ENCODE results near the gene HSFX3. TPM values are rescaled to one million over a fixed set of nuclear protein-coding genes. Genes with fewer than 3 reads are reported as not detected.
A peak's percentile ranks its signal among the peaks of the same experiment; 100 is the strongest.

Gene HSFX3
- total and polyA plus RNA-seq, 12 donors: 0.12 to 0.31 (median 0.21) TPM; not detected in 9

DNA sequence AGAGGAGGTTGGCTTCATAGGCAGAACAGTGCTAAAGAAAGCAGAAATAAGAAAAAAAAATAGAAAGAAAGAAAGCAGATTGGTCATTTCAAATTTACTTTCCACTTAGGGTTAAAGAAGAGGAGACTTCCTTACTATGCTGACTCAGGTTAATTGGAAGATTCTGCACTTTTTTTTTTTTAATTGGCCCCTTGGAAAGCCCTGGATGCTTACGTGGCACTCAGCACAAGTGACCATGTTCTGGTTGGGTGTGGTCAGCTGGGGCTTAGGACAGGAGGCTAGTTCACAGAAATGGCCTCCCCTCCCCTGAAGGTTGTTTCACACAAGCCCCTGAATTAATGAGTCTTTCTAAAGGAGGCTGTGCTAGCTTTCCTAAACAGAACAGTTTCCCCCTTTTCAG is 23.0 kb upstream of the HSFX3 start:
- Histone ChIP-seq H3K9me3 (no peaks in the 10 kb centered on the region), H3K4me3 (no peak overlapping the region), H3K27me3 (no peaks in the 10 kb centered on the region), H3K36me3 (no peaks in the 10 kb centered on the region), H3K4me1 (peaks cover 0 to 7% (median 0%) of the 10 kb centered on the region in 9 donors), H3K27ac (no peak overlapping the region)
- 64% methylated on average over 1 of the region's 1 CpG; no CpG with 5 or more reads in 1 of the 2 donors for WGBS, 2 donors
- intact Hi-C loops (cut with DNase I): no loop called here
- ATAC-seq (no peak), DNase-seq (no peak)
- no peak for TF ChIP-seq CTCF (IDR thresholded peaks at IDR 0.05)

- WGBS, 2 donors: 89% methylated on average over 7 of the region's 7 CpGs; no CpG with 5 or more reads in 1 of the 2 donors
- H3K27ac ChIP-seq: no peak overlapping the region
- TF ChIP-seq CTCF (IDR thresholded peaks at IDR 0.05): no peak
Observed at GRCh38 chrX:149571770-149572169, 22.0 kb upstream of the HSFX3 start.

GRCh38 chrX:149570668-149571067 is 20.9 kb upstream of the HSFX3 start:
- Histone ChIP-seq H3K27me3 (no peaks in the 10 kb centered on the region), H3K36me3 (no peaks in the 10 kb centered on the region), H3K4me3 (no peak overlapping the region), H3K27ac (no peak overlapping the region), H3K4me1 (peaks cover 0 to 7% (median 0%) of the 10 kb centered on the region in 9 donors), H3K9me3 (no peaks in the 10 kb centered on the region)
- no peak for TF ChIP-seq CTCF (IDR thresholded peaks at IDR 0.05)
- intact Hi-C loops (cut with DNase I): no loop called here
- no peak for DNase-seq
- 62% methylated on average over 6 of the region's 6 CpGs; no CpG with 5 or more reads in 1 of the 2 donors for WGBS, 2 donors
- ATAC-seq: no peak

More at GRCh38 chrX:149571770-149572169, 22.0 kb upstream of the HSFX3 start:
- intact Hi-C loops (cut with DNase I): no loop called here
- Histone ChIP-seq H3K4me3 (no peak overlapping the region), H3K27me3 (no peaks in the 10 kb centered on the region), H3K36me3 (no peaks in the 10 kb centered on the region), H3K4me1 (peaks cover 0 to 7% (median 0%) of the 10 kb centered on the region in 9 donors), H3K9me3 (no peaks in the 10 kb centered on the region)
- ATAC-seq (no peak), DNase-seq (no peak)

DNA sequence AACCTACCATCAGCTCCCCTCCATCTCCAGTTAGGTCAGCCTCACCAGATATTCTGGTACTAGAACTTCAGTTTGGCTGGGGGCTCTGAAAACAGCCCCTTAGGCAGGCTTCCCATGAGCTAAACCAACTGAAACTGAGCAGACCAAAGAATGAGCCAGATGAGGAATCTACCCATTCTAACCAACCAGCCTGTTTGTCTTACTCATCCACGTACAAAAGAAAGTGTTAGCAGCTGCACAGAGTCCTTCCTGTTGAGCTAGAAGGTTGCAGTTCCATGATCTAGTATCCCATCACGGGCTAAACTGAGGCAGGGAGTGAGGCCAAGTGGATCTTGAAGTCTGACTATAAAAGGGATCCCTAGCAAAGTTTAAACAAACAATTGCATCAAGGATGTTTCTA is 20.0 kb upstream of the HSFX3 start:
- ATAC-seq (no peak), DNase-seq (no peak)
- no peak overlapping the region for H3K4me3 ChIP-seq
- no peak for TF ChIP-seq CTCF (IDR thresholded peaks at IDR 0.05)
- peak overlapping the region in 2 of 10 donors; percentile 3 to 13 for H3K27ac ChIP-seq
- H3K27me3 ChIP-seq: no peaks in the 10 kb centered on the region
- H3K36me3 ChIP-seq: no peaks in the 10 kb centered on the region
- no peaks in the 10 kb centered on the region for H3K9me3 ChIP-seq
- intact Hi-C loops (cut with DNase I): loop anchor here in 1 of 10 donors (10.0 kb wide), 1 partner anchor 65 kb away; the partner anchor contains the start of gene TMEM185A
- H3K4me1 ChIP-seq: peaks cover 0 to 7% (median 0%) of the 10 kb centered on the region in 9 donors
- WGBS, 2 donors: 56% methylated on average over 2 of the region's 2 CpGs; no CpG with 5 or more reads in 1 of the 2 donors

Data from heart right ventricle (tissue), 16 donors.